Measurements from ENCODE around the gene ZBTB16.

GRCh38 chr11:114258696-114259095, 199.2 kb downstream of the ZBTB16 start:
- TF ChIP-seq CTCF (IDR thresholded peaks at IDR 0.05; ENCODE audit: low read depth, low read length) (no peak), POLR2A (IDR thresholded peaks at IDR 0.05; ENCODE audit: extremely low read depth, insufficient read length) (no peak), MAX (IDR thresholded peaks at IDR 0.05; ENCODE audit: low read depth, low read length) (peak; percentile 39; the same call in 1 of the 2 replicates), MYC (IDR thresholded peaks at IDR 0.05; ENCODE audit: low read depth, low read length) (peak; percentile 48; the same call in 1 of the 2 replicates)

Data from NB4 (cell line).